Upper lobe of left lung (tissue), 6 donors: Measurements from ENCODE around the gene ILDR1. TPM values are rescaled to one million over a fixed set of nuclear protein-coding genes. Genes with fewer than 3 reads are reported as not detected.
"Not testable (repeated sequence)": the region's sequence is repeated elsewhere in the genome, so short reads cannot be mapped to it uniquely, and the experiment has no call there.

Source experiments
- ATAC-seq, 2 donors: fragments of 200-7000 bp; cut with Tn5 transposase; one replicate each; pipeline ENCODE4 v1.9.1; 2022; ENCODE audit warnings: mild to moderate bottlenecking in 2 of 2, moderate library complexity in 2 of 2; ENCODE audit not compliant: low FRiP score in 2 of 2
- DNase-seq, 2 donors: peaks; one replicate each; pipeline ENCODE4 v3.0.0-alpha.2; 2019 to 2020
- H3K27ac ChIP-seq, 4 donors: fragments of 200-600 bp; sonication (generic); one replicate each; pipeline ENCODE4 v1.5.1; 2016 to 2019
- H3K27me3 ChIP-seq, 4 donors: fragments of 200-600 bp; sonication (generic); one replicate each; pipeline ENCODE4 v1.5.1; 2017 to 2019
- H3K36me3 ChIP-seq, 4 donors: fragments of 200-600 bp; sonication (generic); one replicate each; pipeline ENCODE4 v1.5.1; 2016 to 2019
- H3K4me1 ChIP-seq, 4 donors: fragments of 200-600 bp; sonication (generic); one replicate each; pipeline ENCODE4 v1.5.1; 2018 to 2019
- H3K4me3 ChIP-seq, 4 donors: fragments of 200-600 bp; sonication (generic); one replicate each; pipeline ENCODE4 v1.5.1; 2017 to 2019; ENCODE audit warnings: mild to moderate bottlenecking in 2 of 4, moderate library complexity in 1 of 4
- H3K9me3 ChIP-seq, 4 donors: fragments of 200-600 bp; sonication (generic); one replicate each; pipeline ENCODE4 v1.5.1; 2018 to 2019
- EP300 ChIP-seq, 4 donors: sonication (generic); formaldehyde crosslinking; IDR thresholded peaks; one replicate each; pipeline ENCODE4 v1.5.1; 2017; ENCODE audit warnings: antibody characterized with exemption in 4 of 4, control low read depth in 2 of 4
- POLR2A ChIP-seq, 4 donors: fragments of 450-650 bp; IDR thresholded peaks; one replicate each; pipeline ENCODE4 v1.5.1; 2016 to 2017; ENCODE audit warnings: antibody characterized with exemption in 4 of 4, mild to moderate bottlenecking in 2 of 4
- POLR2AphosphoS5 ChIP-seq, 2 donors: sonication (generic); formaldehyde crosslinking; IDR thresholded peaks; one replicate each; pipeline ENCODE4 v1.5.1; 2017; ENCODE audit warnings: antibody characterized with exemption in 2 of 2
- WGBS, 2 donors: methylation state at CpG; one replicate each; pipeline ENCODE4 v1.1.5; 2017 to 2018; 5-methylcytosine and 5-hydroxymethylcytosine counted together
- small RNA-seq, 4 donors: library from RNA; depleted of rRNA; stranded (forward); fragments of <200 nt; gene quantifications; one replicate each; pipeline ENCODE3, GENCODE V24; 2016
- total RNA-seq, 6 donors: library from RNA; depleted of rRNA in 4 of 6; stranded (reverse); fragments of >200 nt in 4 of 6; gene quantifications; one replicate each; pipeline versions ENCODE4 v1.1.0 to v1.2.1, GENCODE V29; 2016 to 2021
- TF ChIP-seq, protein P1 (sequence below), 6 experiments: fragments of 450-650 bp in 4 of 6; fragments of 200-600 bp in 2 of 6; sonication (generic) in 2 of 6; IDR thresholded peaks; one replicate each; pipeline ENCODE4 v1.5.1; 2016 to 2019; ENCODE audit warnings: antibody characterized with exemption in 6 of 6
- donor health status: DM: no; HTN: no; CAD: no; lungs with moderate emphysema.
- donor health status: DM: no; HTN: yes; CAD: no; lungs with severe emphysema.

Gene ILDR1
- total RNA-seq, 6 donors from 2014 or later: 1.0 to 7.8 (median 6.4) TPM

DNA sequence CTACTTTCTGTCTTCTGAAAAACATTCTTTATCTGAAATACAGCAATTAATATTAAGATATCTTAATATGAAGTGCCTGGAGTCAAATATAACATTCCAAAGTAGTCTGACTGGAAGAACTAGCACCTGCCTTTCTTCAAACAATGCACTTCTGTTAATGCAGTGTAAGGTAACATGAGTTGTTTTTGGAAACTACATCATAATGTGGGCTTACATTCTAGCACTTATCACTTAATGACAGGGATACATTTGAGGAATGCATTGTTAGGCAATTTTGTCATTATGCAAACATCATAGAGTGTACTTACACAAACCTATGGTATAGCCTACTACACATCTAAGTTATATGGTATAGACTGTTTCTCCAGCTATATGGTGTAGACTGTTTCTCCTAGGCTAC is 78.6 kb downstream of the ILDR1 start:
- ATAC-seq (no peak), DNase-seq (no peak)
- TF ChIP-seq POLR2AphosphoS5 (IDR thresholded peaks at IDR 0.05): no peak
- no peak for TF ChIP-seq EP300 (IDR thresholded peaks at IDR 0.05)
- no peak for TF ChIP-seq POLR2A (IDR thresholded peaks at IDR 0.05)
- TF ChIP-seq, protein P1, sequence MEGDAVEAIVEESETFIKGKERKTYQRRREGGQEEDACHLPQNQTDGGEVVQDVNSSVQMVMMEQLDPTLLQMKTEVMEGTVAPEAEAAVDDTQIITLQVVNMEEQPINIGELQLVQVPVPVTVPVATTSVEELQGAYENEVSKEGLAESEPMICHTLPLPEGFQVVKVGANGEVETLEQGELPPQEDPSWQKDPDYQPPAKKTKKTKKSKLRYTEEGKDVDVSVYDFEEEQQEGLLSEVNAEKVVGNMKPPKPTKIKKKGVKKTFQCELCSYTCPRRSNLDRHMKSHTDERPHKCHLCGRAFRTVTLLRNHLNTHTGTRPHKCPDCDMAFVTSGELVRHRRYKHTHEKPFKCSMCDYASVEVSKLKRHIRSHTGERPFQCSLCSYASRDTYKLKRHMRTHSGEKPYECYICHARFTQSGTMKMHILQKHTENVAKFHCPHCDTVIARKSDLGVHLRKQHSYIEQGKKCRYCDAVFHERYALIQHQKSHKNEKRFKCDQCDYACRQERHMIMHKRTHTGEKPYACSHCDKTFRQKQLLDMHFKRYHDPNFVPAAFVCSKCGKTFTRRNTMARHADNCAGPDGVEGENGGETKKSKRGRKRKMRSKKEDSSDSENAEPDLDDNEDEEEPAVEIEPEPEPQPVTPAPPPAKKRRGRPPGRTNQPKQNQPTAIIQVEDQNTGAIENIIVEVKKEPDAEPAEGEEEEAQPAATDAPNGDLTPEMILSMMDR (IDR thresholded peaks at IDR 0.05): no peak
- Histone ChIP-seq H3K4me3 (no peak overlapping the region), H3K27ac (no peak overlapping the region), H3K4me1 (peaks cover 0 to 7% (median 0%) of the 10 kb centered on the region in 4 donors), H3K36me3 (peaks cover 0 to 22% (median 1%) of the 10 kb centered on the region in 4 donors), H3K27me3 (no peaks in the 10 kb centered on the region), H3K9me3 (no peaks in the 10 kb centered on the region)

DNA sequence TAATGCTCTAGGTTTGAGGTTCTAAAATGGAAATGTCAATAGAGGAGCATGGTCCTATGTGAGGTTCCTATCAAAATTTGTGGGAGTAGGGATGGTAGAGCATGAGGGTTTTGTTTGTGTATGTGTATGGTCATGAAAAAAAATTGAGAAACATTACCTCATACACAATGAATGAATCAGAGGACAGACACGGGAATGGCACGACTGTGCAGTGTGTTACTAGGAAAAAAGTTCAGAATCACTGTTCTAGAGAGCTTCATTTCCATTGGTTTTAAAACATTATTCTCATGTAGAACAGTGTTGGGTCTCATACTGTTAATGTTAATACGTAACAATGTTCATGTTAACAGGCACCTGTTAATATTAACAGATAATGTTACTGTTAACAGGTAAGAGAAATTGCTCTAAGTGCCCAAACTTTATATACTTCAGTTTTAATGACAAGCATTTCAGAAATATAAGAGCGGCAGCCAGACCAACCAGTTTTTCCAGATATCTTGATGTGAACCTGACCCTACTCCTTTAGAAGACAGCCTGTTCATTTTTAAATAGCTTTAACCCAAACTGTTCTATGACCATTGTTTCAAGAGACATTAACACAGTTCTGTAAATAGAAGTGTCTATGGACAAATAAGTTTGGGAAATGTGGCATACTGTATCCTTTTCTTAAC is 79.8 kb downstream of the ILDR1 start:
- H3K4me1 ChIP-seq: peaks cover 0 to 7% (median 0%) of the 10 kb centered on the region in 4 donors
- ATAC-seq (peak in 1 of 2 donors; percentile 65), DNase-seq (peak in 1 of 2 donors; percentile 50)
- H3K27me3 ChIP-seq: no peaks in the 10 kb centered on the region
- TF ChIP-seq EP300 (IDR thresholded peaks at IDR 0.05): no peak
- no peak for TF ChIP-seq POLR2A (IDR thresholded peaks at IDR 0.05)
- TF ChIP-seq, protein P1 (IDR thresholded peaks at IDR 0.05): no peak
- no peak for TF ChIP-seq POLR2AphosphoS5 (IDR thresholded peaks at IDR 0.05)
- WGBS, 2 donors: 59 to 73% methylated on average over 4 of the region's 4 CpGs
- H3K36me3 ChIP-seq: peaks cover 0 to 23% (median 1%) of the 10 kb centered on the region in 4 donors
- H3K27ac ChIP-seq: no peak overlapping the region
- H3K9me3 ChIP-seq: no peaks in the 10 kb centered on the region
- no peak overlapping the region for H3K4me3 ChIP-seq

DNA sequence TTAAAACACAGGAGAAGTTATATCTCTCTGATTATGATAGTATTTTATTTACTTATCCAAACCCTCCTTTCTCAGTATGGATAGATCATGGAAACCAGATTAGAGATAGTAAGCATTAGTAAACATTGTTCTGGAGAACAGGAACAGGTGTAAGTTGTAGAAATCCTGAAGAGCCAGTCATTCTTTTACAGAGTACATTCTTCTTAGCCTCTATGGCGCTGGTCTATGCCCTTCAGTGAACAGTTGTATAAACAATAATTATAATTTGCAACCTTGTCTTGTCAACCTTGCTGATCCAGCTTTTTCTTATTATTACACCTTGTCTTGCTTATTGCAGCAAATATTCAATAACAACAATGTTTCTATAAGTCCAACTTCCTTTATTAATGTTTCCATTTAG is 80.5 kb downstream of the ILDR1 start:
- Histone ChIP-seq H3K36me3 (peaks cover 0 to 23% (median 1%) of the 10 kb centered on the region in 4 donors), H3K4me3 (no peak overlapping the region), H3K27me3 (no peaks in the 10 kb centered on the region), H3K27ac (no peak overlapping the region), H3K4me1 (peaks cover 0 to 7% (median 0%) of the 10 kb centered on the region in 4 donors), H3K9me3 (no peaks in the 10 kb centered on the region)
- WGBS, 2 donors: 68 to 93% methylated on average over 1 of the region's 1 CpG
- DNase-seq (no peak), ATAC-seq (no peak)
- no peak for TF ChIP-seq POLR2A (IDR thresholded peaks at IDR 0.05)
- TF ChIP-seq EP300 (IDR thresholded peaks at IDR 0.05): no peak
- TF ChIP-seq POLR2AphosphoS5 (IDR thresholded peaks at IDR 0.05): no peak
- TF ChIP-seq, protein P1 (IDR thresholded peaks at IDR 0.05): no peak

- peaks cover 0 to 23% (median 1%) of the 10 kb centered on the region in 4 donors for H3K36me3 ChIP-seq
- ATAC-seq, H3K27me3 ChIP-seq, H3K4me1 ChIP-seq, H3K27ac ChIP-seq, H3K9me3 ChIP-seq, H3K4me3 ChIP-seq: not testable (repeated sequence)
- 91% methylated on average over 26 to 29 of the region's 29 CpGs for WGBS, 2 donors
- peak in 1 of 2 donors; percentile 38 for DNase-seq
Observed at GRCh38 chr3:121938141-121938855, 83.7 kb downstream of the ILDR1 start.

Small RNA genes within 50 kb of the gene (small RNA-seq; reads per million reads assigned to genes)
- gene RF00019: 0 reads per million in 4 donors

Other genes starting within 250 kb of the ILDR1 start
- 10 to 100 TPM; 11.4 to 43.1 (median 19.8) TPM for gene IQCB1, start 187.2 kb downstream of the ILDR1 start, total RNA-seq
- 10 to 100 TPM in 2 of 6 donors, 1 to 10 TPM in 4; 3.1 to 12.8 (median 7.4) TPM for gene EAF2, start 187.0 kb downstream of the ILDR1 start, total RNA-seq
- 10 to 100 TPM; 25.1 to 72.4 (median 40.8) TPM for gene SLC15A2, start 127.8 kb downstream of the ILDR1 start, total RNA-seq
- gene CD86, start 33.1 kb upstream of the ILDR1 start, total RNA-seq: 10 to 100 TPM in 5 of 6 donors, 1 to 10 TPM in 1; 4.2 to 27.8 (median 14.4) TPM
- under 1 TPM in 1 of 6 donors, not detected in 5; 0.10 TPM for gene CASR, start 161.4 kb upstream of the ILDR1 start, total RNA-seq